VCaP (cell line): Measurements from ENCODE around the gene ADAM15.

ENCODE experiments used
- H3K27ac ChIP-seq: fragments of 450-650 bp; 2 replicates; pipeline ENCODE4 v1.5.1; 2017
- TF ChIP-seq, protein P1 (sequence below): fragments of 450-650 bp; conservative IDR thresholded peaks from 2 replicates; pipeline ENCODE4 v1.5.1; 2017; ENCODE audit warnings: mild to moderate bottlenecking, moderate library complexity

ADAM15 gene

DNA sequence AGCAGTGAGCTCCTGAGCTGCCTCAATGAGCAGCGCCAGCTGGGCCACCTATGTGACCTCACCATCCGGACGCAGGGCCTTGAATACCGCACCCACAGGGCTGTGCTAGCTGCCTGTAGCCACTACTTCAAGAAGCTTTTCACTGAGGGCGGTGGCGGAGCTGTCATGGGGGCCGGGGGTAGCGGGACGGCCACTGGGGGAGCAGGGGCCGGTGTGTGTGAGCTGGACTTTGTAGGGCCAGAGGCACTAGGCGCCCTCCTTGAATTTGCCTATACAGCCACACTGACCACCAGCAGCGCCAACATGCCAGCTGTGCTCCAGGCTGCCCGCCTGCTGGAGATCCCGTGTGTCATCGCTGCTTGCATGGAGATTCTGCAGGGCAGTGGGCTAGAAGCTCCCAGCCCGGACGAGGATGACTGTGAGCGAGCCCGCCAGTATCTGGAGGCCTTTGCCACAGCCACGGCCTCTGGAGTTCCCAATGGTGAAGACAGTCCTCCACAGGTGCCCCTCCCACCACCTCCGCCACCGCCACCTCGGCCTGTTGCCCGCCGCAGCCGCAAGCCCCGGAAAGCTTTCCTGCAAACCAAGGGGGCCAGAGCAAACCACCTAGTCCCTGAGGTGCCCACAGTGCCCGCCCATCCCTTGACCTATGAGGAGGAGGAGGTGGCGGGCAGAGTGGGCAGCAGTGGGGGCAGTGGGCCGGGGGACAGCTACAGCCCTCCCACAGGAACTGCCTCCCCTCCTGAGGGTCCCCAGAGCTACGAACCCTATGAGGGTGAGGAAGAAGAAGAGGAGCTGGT lies 36.2 kb upstream of the ADAM15 start:
- H3K27ac ChIP-seq, result peak overlapping the region; percentile 81
- TF ChIP-seq, protein P1, sequence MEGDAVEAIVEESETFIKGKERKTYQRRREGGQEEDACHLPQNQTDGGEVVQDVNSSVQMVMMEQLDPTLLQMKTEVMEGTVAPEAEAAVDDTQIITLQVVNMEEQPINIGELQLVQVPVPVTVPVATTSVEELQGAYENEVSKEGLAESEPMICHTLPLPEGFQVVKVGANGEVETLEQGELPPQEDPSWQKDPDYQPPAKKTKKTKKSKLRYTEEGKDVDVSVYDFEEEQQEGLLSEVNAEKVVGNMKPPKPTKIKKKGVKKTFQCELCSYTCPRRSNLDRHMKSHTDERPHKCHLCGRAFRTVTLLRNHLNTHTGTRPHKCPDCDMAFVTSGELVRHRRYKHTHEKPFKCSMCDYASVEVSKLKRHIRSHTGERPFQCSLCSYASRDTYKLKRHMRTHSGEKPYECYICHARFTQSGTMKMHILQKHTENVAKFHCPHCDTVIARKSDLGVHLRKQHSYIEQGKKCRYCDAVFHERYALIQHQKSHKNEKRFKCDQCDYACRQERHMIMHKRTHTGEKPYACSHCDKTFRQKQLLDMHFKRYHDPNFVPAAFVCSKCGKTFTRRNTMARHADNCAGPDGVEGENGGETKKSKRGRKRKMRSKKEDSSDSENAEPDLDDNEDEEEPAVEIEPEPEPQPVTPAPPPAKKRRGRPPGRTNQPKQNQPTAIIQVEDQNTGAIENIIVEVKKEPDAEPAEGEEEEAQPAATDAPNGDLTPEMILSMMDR, result no peak

GRCh38 chr1:155015527-155016230 lies 35.4 kb upstream of the ADAM15 start:
- TF ChIP-seq, protein P1, result no peak
- peak overlapping the region; percentile 81 for H3K27ac ChIP-seq

DNA sequence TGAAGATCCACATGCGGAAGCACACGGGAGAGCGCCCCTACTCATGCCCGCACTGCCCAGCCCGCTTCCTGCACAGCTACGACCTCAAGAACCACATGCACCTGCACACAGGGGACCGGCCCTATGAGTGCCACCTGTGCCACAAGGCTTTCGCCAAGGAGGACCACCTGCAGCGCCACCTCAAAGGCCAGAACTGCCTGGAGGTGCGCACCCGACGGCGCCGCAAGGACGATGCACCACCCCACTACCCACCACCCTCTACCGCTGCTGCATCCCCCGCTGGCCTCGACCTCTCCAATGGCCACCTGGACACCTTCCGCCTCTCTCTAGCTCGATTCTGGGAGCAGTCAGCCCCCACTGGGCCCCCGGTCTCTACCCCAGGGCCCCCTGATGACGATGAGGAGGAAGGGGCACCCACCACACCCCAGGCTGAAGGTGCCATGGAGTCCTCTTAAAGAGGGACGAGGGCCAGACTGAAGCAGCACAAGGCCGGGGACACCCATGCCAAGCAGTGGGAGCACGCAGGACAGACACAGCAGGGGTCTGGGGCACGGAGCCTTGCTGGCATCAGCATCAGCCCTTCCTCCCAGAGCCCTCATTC lies 34.8 kb upstream of the ADAM15 start:
- TF ChIP-seq, protein P1, result no peak
- peak overlapping the region; percentile 81 for H3K27ac ChIP-seq

GRCh38 chr1:155017041-155017945 lies 33.8 kb upstream of the ADAM15 start:
- H3K27ac ChIP-seq, result peak overlapping the region; percentile 81
- TF ChIP-seq, protein P1, result peak; percentile 100

- TF ChIP-seq, protein P1, result no peak
- H3K27ac ChIP-seq, result peak overlapping the region; percentile 81
Measured at GRCh38 chr1:155017946-155018316, 33.2 kb upstream of the ADAM15 start.

- TF ChIP-seq, protein P1, result no peak
- H3K27ac ChIP-seq, result peak overlapping the region; percentile 81; the same call in 1 of the 2 replicates
Measured at GRCh38 chr1:155018617-155019348, 32.3 kb upstream of the ADAM15 start.
